ENCODE results near the gene VAX1. TPM values are rescaled to one million over a fixed set of nuclear protein-coding genes. Genes with fewer than 3 reads are reported as not detected.

VAX1 gene
- total RNA-seq, 1 experiment from 2014 or later: not detected

GRCh38 chr10:117134056-117134305, 4.1 kb downstream of the VAX1 start:
- peaks cover 96% of the 10 kb centered on the region for H3K27me3 ChIP-seq (ENCODE audit: insufficient read depth, low read length)
- no peak overlapping the region for H2BK12ac ChIP-seq (ENCODE audit: insufficient read length, low read depth, low read length)
- no peak overlapping the region for H3K27ac ChIP-seq (ENCODE audit: insufficient read length, low read depth, low read length)
- no peak overlapping the region for H2BK120ac ChIP-seq (ENCODE audit: low read depth, low read length, poor library complexity, severe bottlenecking)
- no peak overlapping the region for H4K5ac ChIP-seq (ENCODE audit: insufficient read length, low read depth, low read length)
- peak overlapping the region; percentile 36 to 69; a peak in 4 of 5 replicates for H3K4me3 Mint-ChIP-seq
- no peaks in the 10 kb centered on the region for H3K79me2 ChIP-seq (ENCODE audit: insufficient read depth, low read length)
- no CpG with 5 or more reads among the region's 28 CpGs for WGBS (ENCODE audit: extremely low coverage, insufficient read length, low lambda C conversion rate)
- no peaks in the 10 kb centered on the region for H3K9me3 ChIP-seq (ENCODE audit: control insufficient read depth, low read depth, low read length)
- H3T11ph ChIP-seq (ENCODE audit: low read length): no peak overlapping the region
- peaks cover 97% of the 10 kb centered on the region for H3K27me3 Mint-ChIP-seq (ENCODE audit: low read depth)
- peaks cover 0 to 2% (median 0%) of the 10 kb centered on the region in 3 experiments; a peak in 3 of 7 replicates for H3K36me3 Mint-ChIP-seq (ENCODE audit: insufficient read depth in 1 of 3, low read depth in 3 of 3)
- H3K79me1 ChIP-seq (ENCODE audit: insufficient read depth, low read depth, low read length, poor library complexity, severe bottlenecking): no peaks in the 10 kb centered on the region
- no peak for TF ChIP-seq CTCF (conservative IDR thresholded peaks at IDR 0.05)
- H2AK5ac ChIP-seq (ENCODE audit: insufficient read length, low read length): no peak overlapping the region
- peak; percentile 37 for DNase-seq
- H3K23me2 ChIP-seq (ENCODE audit: insufficient read length, low read depth, low read length, poor library complexity, severe bottlenecking): peaks cover 3% of the 10 kb centered on the region
- no peak overlapping the region for H3K27ac Mint-ChIP-seq
- no peak overlapping the region for H2BK15ac ChIP-seq (ENCODE audit: low read depth, low read length)
- peak overlapping the region; percentile 2 for H3K4me2 ChIP-seq (ENCODE audit: insufficient read depth, insufficient read length, low read length)
- no peak overlapping the region for H3K23ac ChIP-seq (ENCODE audit: insufficient read length, low read depth, low read length)
- H3K14ac ChIP-seq (ENCODE audit: insufficient read depth, low read length): no peak overlapping the region
- H3K18ac ChIP-seq (ENCODE audit: insufficient read length, low read depth, low read length): no peak overlapping the region
- no peak overlapping the region for H3K4ac ChIP-seq (ENCODE audit: low read depth, low read length)
- no peaks in the 10 kb centered on the region for H4K20me1 ChIP-seq (ENCODE audit: control insufficient read depth, insufficient read depth, insufficient read length)
- no peak overlapping the region for H3K56ac ChIP-seq (ENCODE audit: insufficient read length, low read depth, low read length)
- H2AFZ ChIP-seq (ENCODE audit: low read length): no peak overlapping the region
- H4K8ac ChIP-seq (replicated peaks; ENCODE audit: insufficient read length, low read depth, low read length): no peak overlapping the region
- H3K4me1 ChIP-seq (ENCODE audit: insufficient read depth, low read length): no peaks in the 10 kb centered on the region
- H2BK5ac ChIP-seq (ENCODE audit: insufficient read length, low read length): no peak overlapping the region
- no peak overlapping the region for H4K91ac ChIP-seq (ENCODE audit: insufficient read length, low read depth, low read length)
- peaks cover 36 to 56% of the 10 kb centered on the region in 2 experiments for H3K4me1 Mint-ChIP-seq
- no peak overlapping the region for H2BK20ac ChIP-seq (ENCODE audit: low read depth, low read length, poor library complexity, severe bottlenecking)
- H3K9ac ChIP-seq (ENCODE audit: extremely low read depth, insufficient read length, low read length): no peak overlapping the region
- peaks cover 0 to 5% of the 10 kb centered on the region in 2 experiments; a peak in 3 of 5 replicates for H3K9me3 Mint-ChIP-seq
